Mesenchymal stem cell (in vitro differentiated cells and primary cell): ENCODE results near the gene KIFC3.
A peak's percentile ranks its signal among the peaks of the same experiment; 100 is the strongest.

ENCODE experiments used
- DNase-seq: peaks from one replicate; pipeline ENCODE4 v3.0.0-alpha.2; 2013
- H2AFZ ChIP-seq: one replicate; pipeline ENCODE4 v1.6.1; 2013; ENCODE audit warnings: low read depth, mild to moderate bottlenecking, control low read depth, inconsistent platforms, low read length, moderate library complexity
- H2AK5ac ChIP-seq: 2 replicates; pipeline ENCODE4 v1.6.1; 2013; ENCODE audit warnings: low read length, moderate library complexity, mild to moderate bottlenecking, inconsistent platforms; ENCODE audit not compliant: severe bottlenecking
- H2BK120ac ChIP-seq: one replicate; pipeline ENCODE4 v1.6.1; 2013; ENCODE audit warnings: low read depth, mild to moderate bottlenecking, inconsistent platforms, low read length, moderate library complexity
- H2BK12ac ChIP-seq, 2 experiments: one replicate each; pipeline ENCODE4 v1.6.1; 2013; ENCODE audit warnings: inconsistent platforms in 2 of 2, low read length in 2 of 2, mild to moderate bottlenecking in 2 of 2, moderate library complexity in 2 of 2, control low read depth in 1 of 2
- H2BK15ac ChIP-seq: one replicate; pipeline ENCODE4 v1.6.1; 2013; ENCODE audit warnings: mild to moderate bottlenecking, low read depth, inconsistent platforms; ENCODE audit not compliant: poor library complexity, severe bottlenecking
- H2BK5ac ChIP-seq: 2 replicates; pipeline ENCODE4 v1.6.1; 2013; ENCODE audit warnings: low read depth, mild to moderate bottlenecking, low read length, control low read depth, inconsistent platforms; ENCODE audit not compliant: poor library complexity, severe bottlenecking
- H3K14ac ChIP-seq, 2 experiments: one replicate each; pipeline ENCODE4 v1.6.1; 2013; ENCODE audit warnings: inconsistent platforms in 2 of 2, low read length in 2 of 2, control low read depth in 1 of 2, mild to moderate bottlenecking in 1 of 2, moderate library complexity in 1 of 2
- H3K18ac ChIP-seq, 2 experiments: one replicate each; pipeline ENCODE4 v1.6.1; 2013; ENCODE audit warnings: inconsistent platforms in 2 of 2, low read length in 2 of 2, control low read depth in 1 of 2, low read depth in 1 of 2, mild to moderate bottlenecking in 1 of 2
- H3K23ac ChIP-seq, 2 experiments: one replicate each; pipeline ENCODE4 v1.6.1; 2013; ENCODE audit warnings: inconsistent platforms in 2 of 2, low read length in 2 of 2, mild to moderate bottlenecking in 2 of 2, moderate library complexity in 2 of 2, control low read depth in 1 of 2
- H3K27ac ChIP-seq: 2 replicates; pipeline ENCODE4 v1.5.1; 2013; ENCODE audit warnings: mild to moderate bottlenecking, moderate library complexity, low read length, control low read depth, inconsistent platforms; ENCODE audit not compliant: poor library complexity, severe bottlenecking
- H3K27me3 ChIP-seq, 2 experiments: 2 replicates each; pipeline versions ENCODE4 v1.6.1 to v1.7.0; 2013; ENCODE audit warnings: low read length in 2 of 2, mild to moderate bottlenecking in 2 of 2, moderate library complexity in 2 of 2, control low read depth in 1 of 2, inconsistent platforms in 1 of 2; ENCODE audit not compliant: control insufficient read depth in 1 of 2, insufficient read depth in 1 of 2
- H3K36me3 ChIP-seq, 2 experiments: 2 replicates each; pipeline versions ENCODE4 v1.6.1 to v1.7.0; 2013; ENCODE audit warnings: low read length in 2 of 2, control low read depth in 1 of 2, inconsistent platforms in 1 of 2, low read depth in 1 of 2, mild to moderate bottlenecking in 1 of 2; ENCODE audit not compliant: insufficient read depth in 2 of 2, control insufficient read depth in 1 of 2
- H3K4ac ChIP-seq, 2 experiments: one replicate each; pipeline ENCODE4 v1.6.1; 2013; ENCODE audit warnings: inconsistent platforms in 2 of 2, low read length in 2 of 2, mild to moderate bottlenecking in 2 of 2, moderate library complexity in 2 of 2, control low read depth in 1 of 2, low read depth in 1 of 2
- H3K4me1 ChIP-seq: 2 replicates; pipeline ENCODE4 v1.6.1; 2013; ENCODE audit warnings: low read depth, low read length, control low read depth; ENCODE audit not compliant: control insufficient read depth, insufficient read depth
- H3K4me2 ChIP-seq: 2 replicates; pipeline ENCODE4 v1.6.1; 2013; ENCODE audit warnings: low read length, mild to moderate bottlenecking, inconsistent platforms; ENCODE audit not compliant: poor library complexity, severe bottlenecking
- H3K4me3 ChIP-seq, 2 experiments: 2 replicates each; pipeline versions ENCODE4 v1.5.1 to v1.7.0; 2013; ENCODE audit warnings: low read length in 2 of 2, mild to moderate bottlenecking in 2 of 2, control low read depth in 1 of 2, low read depth in 1 of 2; ENCODE audit not compliant: insufficient read depth in 1 of 2
- H3K79me1 ChIP-seq: replicated peaks from 2 replicates; pipeline ENCODE4 v1.6.1; 2013; ENCODE audit warnings: mild to moderate bottlenecking, control low read depth, low read length, inconsistent platforms; ENCODE audit not compliant: poor library complexity, severe bottlenecking
- H3K9ac ChIP-seq: 2 replicates; pipeline ENCODE4 v1.7.0; 2013; ENCODE audit warnings: mild to moderate bottlenecking, low read length, moderate library complexity
- H3K9me3 ChIP-seq: 2 replicates; pipeline ENCODE4 v1.7.0; 2013; ENCODE audit warnings: mild to moderate bottlenecking, low read length; ENCODE audit not compliant: control insufficient read depth
- H4K8ac ChIP-seq: one replicate; pipeline ENCODE4 v1.6.1; 2013; ENCODE audit warnings: inconsistent platforms, mild to moderate bottlenecking, low read length, moderate library complexity
- H4K91ac ChIP-seq: one replicate; pipeline ENCODE4 v1.6.1; 2013; ENCODE audit warnings: mild to moderate bottlenecking, low read length, inconsistent platforms
- WGBS: methylation state at CpG from one replicate; pipeline ENCODE4 v1.1.7; 2013; ENCODE audit warnings: mixed read lengths; 5-methylcytosine and 5-hydroxymethylcytosine counted together

The KIFC3 gene

DNA sequence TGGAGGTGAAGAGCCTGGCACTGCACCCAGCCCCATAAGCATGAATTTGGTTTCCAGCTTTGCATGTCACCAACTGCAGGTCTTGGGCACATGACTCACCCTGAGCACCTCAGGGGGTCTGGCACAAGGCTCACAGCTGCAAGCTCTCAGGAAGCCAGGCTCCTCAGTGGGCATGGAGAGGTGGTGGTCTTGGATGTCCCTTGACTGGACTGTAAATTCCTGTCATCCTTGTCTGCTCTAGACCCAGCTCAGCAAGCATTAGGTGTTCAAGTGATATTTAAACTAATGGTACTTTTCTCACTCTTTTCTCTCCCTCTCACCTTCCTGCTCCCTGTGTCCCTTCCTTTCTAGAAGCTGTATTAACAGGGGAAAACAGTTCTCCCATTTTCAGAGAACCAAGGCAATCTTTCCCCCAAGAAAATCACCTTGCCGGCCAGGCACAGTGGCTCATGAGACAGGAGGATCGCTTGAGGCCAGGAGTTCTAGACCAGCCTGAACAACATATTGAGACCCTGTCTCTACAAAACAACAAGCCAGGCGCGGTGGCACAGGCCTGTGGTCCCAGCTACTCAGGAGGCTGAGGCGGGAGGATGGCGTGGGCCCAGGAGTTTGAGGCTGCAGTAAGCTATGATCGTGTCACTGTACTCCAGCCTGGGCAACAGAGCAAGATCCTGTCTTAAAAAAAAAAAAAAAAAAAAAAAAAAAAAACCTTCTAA is 5.1 kb upstream of the KIFC3 start:
- WGBS: 100% methylated on average over 4 of the region's 7 CpGs

GRCh38 chr16:57805176-57805575 is 2.9 kb upstream of the KIFC3 start:
- H2BK15ac ChIP-seq: no peak overlapping the region
- WGBS: 77% methylated on average over 6 of the region's 6 CpGs
- peaks cover 0 to 6% of the 10 kb centered on the region in 2 experiments for H3K27me3 ChIP-seq

More for the DNA sequence above, 5.1 kb upstream of the KIFC3 start:
- H3K18ac ChIP-seq: peak overlapping the region in 1 of 2 experiments; percentile 42
- peak overlapping the region; percentile 96 for H3K27ac ChIP-seq
- H3K9ac ChIP-seq: no peak overlapping the region
- no peak overlapping the region for H2AFZ ChIP-seq
- DNase-seq: peak; percentile 25
- no peak overlapping the region for H2BK15ac ChIP-seq
- H3K4ac ChIP-seq: no peak overlapping the region
- peak overlapping the region; percentile 91 for H2BK5ac ChIP-seq
- H3K4me3 ChIP-seq: no peak overlapping the region
- no peak overlapping the region for H3K4me2 ChIP-seq
- peaks cover 2% of the 10 kb centered on the region for H3K79me1 ChIP-seq
- no peak overlapping the region for H4K8ac ChIP-seq
- peaks cover 0 to 12% of the 10 kb centered on the region in 2 experiments for H3K36me3 ChIP-seq
- peak overlapping the region; percentile 96 for H2AK5ac ChIP-seq
- H3K27me3 ChIP-seq: peaks cover 0 to 8% of the 10 kb centered on the region in 2 experiments
- no peak overlapping the region for H2BK120ac ChIP-seq
- no peak overlapping the region for H3K23ac ChIP-seq
- H3K9me3 ChIP-seq: no peaks in the 10 kb centered on the region
- H2BK12ac ChIP-seq: peak overlapping the region in 1 of 2 experiments; percentile 78
- no peak overlapping the region for H4K91ac ChIP-seq
- peaks cover 46% of the 10 kb centered on the region for H3K4me1 ChIP-seq
- H3K14ac ChIP-seq: no peak overlapping the region

DNA sequence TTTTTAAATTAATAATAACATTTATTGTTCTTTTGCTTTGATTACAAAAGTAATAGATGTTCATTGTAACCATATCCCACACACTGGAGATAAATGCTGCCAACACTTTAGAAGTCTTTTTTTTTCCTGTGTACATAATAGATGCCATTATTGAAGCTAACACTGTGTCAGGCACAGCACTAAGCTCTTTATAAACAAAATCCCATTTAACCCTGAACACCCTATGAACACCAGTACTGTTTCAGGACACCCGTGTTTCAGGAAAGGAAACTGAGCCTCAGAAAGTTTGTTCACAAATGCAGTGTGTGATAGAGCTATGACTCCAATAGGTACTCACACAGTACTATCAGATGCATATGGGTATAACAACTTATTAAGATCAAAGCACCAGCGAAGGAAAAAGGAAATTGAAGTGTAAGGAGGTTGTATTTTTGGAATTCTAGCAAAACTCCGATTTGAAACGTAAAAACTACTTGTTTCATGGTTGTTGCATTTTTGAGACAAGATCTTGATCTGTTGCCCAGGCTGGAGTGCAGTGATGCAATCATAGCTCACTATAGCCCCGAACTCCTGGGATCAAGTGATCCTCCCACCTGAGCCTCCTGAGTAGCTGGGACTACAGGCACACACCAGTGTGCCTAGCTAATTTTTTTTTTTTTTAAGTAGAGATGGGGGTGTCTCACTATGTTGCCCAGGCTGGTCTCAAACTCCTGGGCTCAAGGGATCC is 2.0 kb upstream of the KIFC3 start:
- peaks cover 34% of the 10 kb centered on the region for H3K4me1 ChIP-seq
- peaks cover 2% of the 10 kb centered on the region for H3K79me1 ChIP-seq
- no peak overlapping the region for H2AFZ ChIP-seq
- H3K27me3 ChIP-seq: peaks cover 0 to 6% of the 10 kb centered on the region in 2 experiments
- no peak overlapping the region for H2BK12ac ChIP-seq
- no peak overlapping the region for H3K4me3 ChIP-seq
- peak overlapping the region; percentile 62 for H2AK5ac ChIP-seq
- H2BK120ac ChIP-seq: no peak overlapping the region
- no peak overlapping the region for H4K91ac ChIP-seq
- H2BK5ac ChIP-seq: no peak overlapping the region
- no peak overlapping the region for H3K4ac ChIP-seq
- no peak overlapping the region for H3K27ac ChIP-seq
- no peak for DNase-seq
- no peak overlapping the region for H3K9ac ChIP-seq
- H3K36me3 ChIP-seq: peaks cover 0 to 13% of the 10 kb centered on the region in 2 experiments
- H3K4me2 ChIP-seq: no peak overlapping the region
- no peak overlapping the region for H3K23ac ChIP-seq
- WGBS: 88% methylated on average over 5 of the region's 5 CpGs
- no peaks in the 10 kb centered on the region for H3K9me3 ChIP-seq
- H3K14ac ChIP-seq: no peak overlapping the region
- no peak overlapping the region for H4K8ac ChIP-seq
- no peak overlapping the region for H2BK15ac ChIP-seq
- H3K18ac ChIP-seq: no peak overlapping the region

More at GRCh38 chr16:57805176-57805575, 2.9 kb upstream of the KIFC3 start:
- H2BK12ac ChIP-seq: peak overlapping the region in 1 of 2 experiments; percentile 26
- no peaks in the 10 kb centered on the region for H3K9me3 ChIP-seq
- H3K79me1 ChIP-seq: peaks cover 2% of the 10 kb centered on the region
- no peak overlapping the region for H3K18ac ChIP-seq
- no peak overlapping the region for H3K4me2 ChIP-seq
- H2AK5ac ChIP-seq: peak overlapping the region; percentile 24
- H2BK120ac ChIP-seq: no peak overlapping the region
- H2AFZ ChIP-seq: no peak overlapping the region
- no peak overlapping the region for H3K4ac ChIP-seq
- H3K9ac ChIP-seq: no peak overlapping the region
- no peak for DNase-seq
- H2BK5ac ChIP-seq: no peak overlapping the region
- H3K4me1 ChIP-seq: peaks cover 40% of the 10 kb centered on the region
- no peak overlapping the region for H3K14ac ChIP-seq
- H3K23ac ChIP-seq: no peak overlapping the region
- H4K91ac ChIP-seq: no peak overlapping the region
- no peak overlapping the region for H4K8ac ChIP-seq
- no peak overlapping the region for H3K27ac ChIP-seq
- peaks cover 0 to 10% of the 10 kb centered on the region in 2 experiments for H3K36me3 ChIP-seq
- H3K4me3 ChIP-seq: no peak overlapping the region
